Astrocyte (in vitro differentiated cells and primary cell): Measurements from ENCODE around the gene ZCCHC2.

Experiments used
- CTCF ChIP-seq: IDR thresholded peaks from 2 replicates; pipeline ENCODE4 v1.5.1; 2011; ENCODE audit warnings: low read depth, mild to moderate bottlenecking, inconsistent platforms, low read length, moderate library complexity; ENCODE audit not compliant: insufficient read depth
- EZH2 ChIP-seq: IDR thresholded peaks from 2 replicates; pipeline ENCODE4 v1.6.1; 2012; ENCODE audit warnings: mild to moderate bottlenecking, low read length, inconsistent platforms; ENCODE audit not compliant: insufficient read depth

- TF ChIP-seq CTCF (no peak), EZH2 (no peak)
These were observed 15.1 kb downstream of the ZCCHC2 start for GRCh38 chr18:62537946-62538345.
